Adrenal gland (tissue), 5 donors: ENCODE results near the gene MNX1.

ENCODE experiments used
- POLR2A ChIP-seq, 2 donors: fragments of 450-650 bp; IDR thresholded peaks; one replicate each; pipeline ENCODE4 v1.6.1; 2017; ENCODE audit warnings: antibody characterized with exemption in 2 of 2, mild to moderate bottlenecking in 2 of 2, moderate library complexity in 1 of 2
- TF ChIP-seq, protein P1 (sequence below), 6 experiments: fragments of 450-650 bp in 4 of 6; fragments of 200-600 bp in 2 of 6; sonication (generic) in 1 of 6; IDR thresholded peaks; 1 replicate in 5 of 6; 2 replicates in 1 of 6; pipeline versions ENCODE4 v1.5.1 to v1.8.0; 2016 to 2021; ENCODE audit warnings: antibody characterized with exemption in 6 of 6, mild to moderate bottlenecking in 2 of 6, moderate library complexity in 1 of 6
- donor health status: DM: no; HTN: no; CAD: no.

GRCh38 chr7:157053118-157053517, 42.7 kb upstream of the MNX1 start:
- TF ChIP-seq, protein P1, sequence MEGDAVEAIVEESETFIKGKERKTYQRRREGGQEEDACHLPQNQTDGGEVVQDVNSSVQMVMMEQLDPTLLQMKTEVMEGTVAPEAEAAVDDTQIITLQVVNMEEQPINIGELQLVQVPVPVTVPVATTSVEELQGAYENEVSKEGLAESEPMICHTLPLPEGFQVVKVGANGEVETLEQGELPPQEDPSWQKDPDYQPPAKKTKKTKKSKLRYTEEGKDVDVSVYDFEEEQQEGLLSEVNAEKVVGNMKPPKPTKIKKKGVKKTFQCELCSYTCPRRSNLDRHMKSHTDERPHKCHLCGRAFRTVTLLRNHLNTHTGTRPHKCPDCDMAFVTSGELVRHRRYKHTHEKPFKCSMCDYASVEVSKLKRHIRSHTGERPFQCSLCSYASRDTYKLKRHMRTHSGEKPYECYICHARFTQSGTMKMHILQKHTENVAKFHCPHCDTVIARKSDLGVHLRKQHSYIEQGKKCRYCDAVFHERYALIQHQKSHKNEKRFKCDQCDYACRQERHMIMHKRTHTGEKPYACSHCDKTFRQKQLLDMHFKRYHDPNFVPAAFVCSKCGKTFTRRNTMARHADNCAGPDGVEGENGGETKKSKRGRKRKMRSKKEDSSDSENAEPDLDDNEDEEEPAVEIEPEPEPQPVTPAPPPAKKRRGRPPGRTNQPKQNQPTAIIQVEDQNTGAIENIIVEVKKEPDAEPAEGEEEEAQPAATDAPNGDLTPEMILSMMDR (IDR thresholded peaks at IDR 0.05), result no peak
- TF ChIP-seq POLR2A (IDR thresholded peaks at IDR 0.05), result no peak
